ENCODE data around the gene WIZ.

WIZ gene

GRCh38 chr19:15468675-15469512 is 19.1 kb upstream of the WIZ start:
- peaks cover 3% of the 10 kb centered on the region for H3K36me3 ChIP-seq (ENCODE audit: control insufficient read depth, low read length)
- H3K4me2 ChIP-seq (ENCODE audit: low read length) = no peak overlapping the region
- no peak overlapping the region for H3K27ac ChIP-seq (ENCODE audit: low read depth, low read length)

DNA sequence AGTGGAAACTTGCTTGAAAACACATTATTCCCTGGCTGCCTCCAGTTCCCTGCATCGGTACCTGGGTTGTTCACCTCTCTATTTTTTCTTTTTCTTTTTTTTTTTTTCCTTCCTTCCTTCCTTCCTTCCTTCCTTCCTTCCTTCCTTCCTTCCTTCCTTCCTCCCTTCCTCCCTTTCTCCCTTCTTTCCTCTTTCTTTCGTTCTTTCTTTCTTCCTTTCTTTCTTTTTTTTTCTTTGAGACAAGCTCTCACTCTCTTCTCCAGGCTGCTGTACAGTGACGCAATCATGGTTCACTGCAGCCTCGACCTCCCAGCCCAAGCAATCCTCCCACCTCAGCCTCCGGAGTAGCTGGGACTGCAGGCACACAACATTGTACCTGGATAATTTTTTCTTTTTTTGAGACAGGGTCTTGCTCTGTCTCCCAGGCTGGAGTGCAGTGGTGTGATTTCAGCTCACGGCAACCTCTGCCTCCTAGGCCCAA is 18.0 kb upstream of the WIZ start:
- peaks cover 38% of the 10 kb centered on the region for H3K4me1 ChIP-seq (ENCODE audit: control insufficient read depth, low read length)
- H3K4me2 ChIP-seq (ENCODE audit: low read length) = no peak overlapping the region
- H3K36me3 ChIP-seq (ENCODE audit: control insufficient read depth, low read length) = peaks cover 3% of the 10 kb centered on the region
- no peak overlapping the region for H3K27ac ChIP-seq (ENCODE audit: low read depth, low read length)
- peaks cover 15% of the 10 kb centered on the region for H3K79me2 ChIP-seq (ENCODE audit: control insufficient read depth, low read length)
- no peaks in the 10 kb centered on the region for H4K20me1 ChIP-seq (ENCODE audit: control insufficient read depth, insufficient read depth, low read depth, low read length)
- 0 out of 2 replicates have a peak, but pooled peaks cover 5% of the 10 kb centered on the region for H3F3A ChIP-seq (ENCODE audit: control insufficient read depth, insufficient read depth)
- H3K9me3 ChIP-seq (ENCODE audit: control insufficient read depth, insufficient read depth, low read length) = no peaks in the 10 kb centered on the region
- H3K9me2 ChIP-seq (replicated peaks; ENCODE audit: control insufficient read depth, low read length) = no peaks in the 10 kb centered on the region
- H3K4me3 ChIP-seq (ENCODE audit: low read length) = no peak overlapping the region
- H3K27me3 ChIP-seq (ENCODE audit: control insufficient read depth, low read length) = peaks cover 11% of the 10 kb centered on the region
- TF ChIP-seq EZH2phosphoT487 (IDR thresholded peaks at IDR 0.05; ENCODE audit: borderline replicate concordance, low read length) = no peak
- TF ChIP-seq, protein P1, sequence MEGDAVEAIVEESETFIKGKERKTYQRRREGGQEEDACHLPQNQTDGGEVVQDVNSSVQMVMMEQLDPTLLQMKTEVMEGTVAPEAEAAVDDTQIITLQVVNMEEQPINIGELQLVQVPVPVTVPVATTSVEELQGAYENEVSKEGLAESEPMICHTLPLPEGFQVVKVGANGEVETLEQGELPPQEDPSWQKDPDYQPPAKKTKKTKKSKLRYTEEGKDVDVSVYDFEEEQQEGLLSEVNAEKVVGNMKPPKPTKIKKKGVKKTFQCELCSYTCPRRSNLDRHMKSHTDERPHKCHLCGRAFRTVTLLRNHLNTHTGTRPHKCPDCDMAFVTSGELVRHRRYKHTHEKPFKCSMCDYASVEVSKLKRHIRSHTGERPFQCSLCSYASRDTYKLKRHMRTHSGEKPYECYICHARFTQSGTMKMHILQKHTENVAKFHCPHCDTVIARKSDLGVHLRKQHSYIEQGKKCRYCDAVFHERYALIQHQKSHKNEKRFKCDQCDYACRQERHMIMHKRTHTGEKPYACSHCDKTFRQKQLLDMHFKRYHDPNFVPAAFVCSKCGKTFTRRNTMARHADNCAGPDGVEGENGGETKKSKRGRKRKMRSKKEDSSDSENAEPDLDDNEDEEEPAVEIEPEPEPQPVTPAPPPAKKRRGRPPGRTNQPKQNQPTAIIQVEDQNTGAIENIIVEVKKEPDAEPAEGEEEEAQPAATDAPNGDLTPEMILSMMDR (IDR thresholded peaks at IDR 0.05; ENCODE audit: low read depth, low read length, poor library complexity, severe bottlenecking) = no peak

More at GRCh38 chr19:15468675-15469512, 19.1 kb upstream of the WIZ start:
- TF ChIP-seq, protein P1 (IDR thresholded peaks at IDR 0.05; ENCODE audit: low read depth, low read length, poor library complexity, severe bottlenecking) = no peak
- TF ChIP-seq EZH2phosphoT487 (IDR thresholded peaks at IDR 0.05; ENCODE audit: borderline replicate concordance, low read length) = no peak
- Histone ChIP-seq H3K27me3 (ENCODE audit: control insufficient read depth, low read length) (peaks cover 11% of the 10 kb centered on the region), H3K79me2 (ENCODE audit: control insufficient read depth, low read length) (peaks cover 9% of the 10 kb centered on the region), H3K4me3 (ENCODE audit: low read length) (no peak overlapping the region), H4K20me1 (ENCODE audit: control insufficient read depth, insufficient read depth, low read depth, low read length) (no peaks in the 10 kb centered on the region), H3K9me2 (replicated peaks; ENCODE audit: control insufficient read depth, low read length) (no peaks in the 10 kb centered on the region), H3K4me1 (ENCODE audit: control insufficient read depth, low read length) (peaks cover 35% of the 10 kb centered on the region), H3F3A (ENCODE audit: control insufficient read depth, insufficient read depth) (0 out of 2 replicates have a peak, but pooled peaks cover 7% of the 10 kb centered on the region), H3K9me3 (ENCODE audit: control insufficient read depth, insufficient read depth, low read length) (no peaks in the 10 kb centered on the region)

DNA sequence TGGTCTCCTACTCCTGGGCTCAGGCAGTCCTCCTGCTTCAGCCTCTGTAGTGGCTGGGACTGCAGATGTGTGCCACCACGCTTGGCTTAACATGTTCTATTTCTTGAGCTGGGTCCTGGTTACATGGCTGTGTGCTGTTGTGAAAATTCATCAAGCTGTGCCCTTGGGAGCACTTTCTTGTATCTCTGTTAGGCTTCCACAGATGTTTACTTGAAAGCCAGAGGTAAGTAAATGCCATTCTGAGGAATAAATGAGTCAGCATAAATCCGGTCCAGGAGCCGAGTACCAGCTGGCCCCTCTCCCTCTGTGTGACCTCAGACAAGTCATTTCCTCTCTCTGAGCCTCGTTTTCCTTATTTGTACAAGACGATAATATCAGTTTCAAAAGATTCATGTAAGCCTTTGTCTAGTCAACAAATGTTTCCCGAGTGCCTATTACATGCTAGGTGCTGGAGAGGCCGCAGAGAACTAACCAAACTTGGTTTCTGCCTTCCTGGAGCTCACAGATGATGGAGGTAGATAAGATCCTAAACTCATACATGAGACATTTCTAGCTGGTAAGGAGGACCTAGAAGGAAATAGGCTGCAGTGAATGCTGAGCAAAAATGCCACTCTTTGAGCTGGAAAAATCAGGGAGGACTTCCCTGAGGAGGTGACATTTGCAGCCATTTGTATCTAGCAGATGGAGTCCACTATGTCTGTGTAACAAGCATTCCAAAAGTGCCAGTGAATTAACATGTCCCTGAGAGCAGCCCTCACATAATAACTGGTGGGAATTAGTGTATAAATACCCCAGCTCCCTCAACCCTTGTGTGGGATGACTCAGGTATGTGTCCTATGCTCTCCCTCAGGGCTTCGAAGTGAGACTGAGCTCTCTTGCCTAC is 17.3 kb upstream of the WIZ start:
- Histone ChIP-seq H3K27me3 (ENCODE audit: control insufficient read depth, low read length) (peaks cover 11% of the 10 kb centered on the region), H3K4me3 (ENCODE audit: low read length) (peak overlapping the region; percentile 22), H3K36me3 (ENCODE audit: control insufficient read depth, low read length) (peaks cover 3% of the 10 kb centered on the region), H3K79me2 (ENCODE audit: control insufficient read depth, low read length) (peaks cover 15% of the 10 kb centered on the region), H3K4me2 (ENCODE audit: low read length) (peak overlapping the region; percentile 64), H3K4me1 (ENCODE audit: control insufficient read depth, low read length) (peaks cover 38% of the 10 kb centered on the region), H3K9me2 (replicated peaks; ENCODE audit: control insufficient read depth, low read length) (no peaks in the 10 kb centered on the region), H4K20me1 (ENCODE audit: control insufficient read depth, insufficient read depth, low read depth, low read length) (no peaks in the 10 kb centered on the region), H3K9me3 (ENCODE audit: control insufficient read depth, insufficient read depth, low read length) (no peaks in the 10 kb centered on the region), H3F3A (ENCODE audit: control insufficient read depth, insufficient read depth) (0 out of 2 replicates have a peak, but pooled peaks cover 5% of the 10 kb centered on the region), H3K27ac (ENCODE audit: low read depth, low read length) (no peak overlapping the region)
- no peak for TF ChIP-seq EZH2phosphoT487 (IDR thresholded peaks at IDR 0.05; ENCODE audit: borderline replicate concordance, low read length)
- TF ChIP-seq, protein P1 (IDR thresholded peaks at IDR 0.05; ENCODE audit: low read depth, low read length, poor library complexity, severe bottlenecking) = no peak

Data from DOHH2 (cell line).